Common myeloid progenitor, CD34-positive (primary cell): Measurements from ENCODE around the gene SLC6A6.

Experiments
- CTCF ChIA-PET: fragments of 350-600 bp; sonication (Branson Sonifier 250); formaldehyde crosslinking; loops from one replicate; lab custom pipeline; 2021; ENCODE audit warnings: antibody characterized with exemption; lab: Charles Lee
- POLR2A ChIA-PET: fragments of 350-600 bp; sonication (Branson Sonifier 250); formaldehyde crosslinking; loops from one replicate; lab custom pipeline; 2021; ENCODE audit warnings: antibody characterized with exemption; lab: Charles Lee
- DNase-seq, 3 donors: peaks; one replicate each; pipeline versions ENCODE4 v3.0.0 to v3.0.0-alpha.2; 2013
- H3K27ac ChIP-seq, 2 experiments: 1 replicate in 1 of 2; 2 replicates in 1 of 2; pipeline ENCODE4 v1.7.0; 2013; ENCODE audit warnings: inconsistent platforms in 2 of 2, low read length in 2 of 2, mild to moderate bottlenecking in 2 of 2, low read depth in 1 of 2, moderate library complexity in 1 of 2; ENCODE audit not compliant: severe bottlenecking in 2 of 2, insufficient read depth in 1 of 2, poor library complexity in 1 of 2
- H3K27me3 ChIP-seq, 5 experiments: replicated peaks in 2 of 5; 1 replicate in 3 of 5; 2 replicates in 2 of 5; pipeline versions ENCODE4 v1.6.1 to v1.7.0; 2013; ENCODE audit warnings: low read length in 4 of 5, mild to moderate bottlenecking in 2 of 5, moderate library complexity in 2 of 5, inconsistent platforms in 1 of 5; ENCODE audit not compliant: insufficient read depth in 5 of 5, control insufficient read depth in 4 of 5
- H3K36me3 ChIP-seq, 4 experiments: 1 replicate in 2 of 4; 2 replicates in 2 of 4; pipeline versions ENCODE4 v1.6.1 to v1.7.0; 2013; ENCODE audit warnings: low read length in 3 of 4, control low read depth in 1 of 4, mild to moderate bottlenecking in 1 of 4; ENCODE audit not compliant: control insufficient read depth in 4 of 4, insufficient read depth in 4 of 4
- H3K4me1 ChIP-seq, 4 experiments: 1 replicate in 3 of 4; 2 replicates in 1 of 4; pipeline versions ENCODE4 v1.6.1 to v1.7.1; 2013; ENCODE audit warnings: low read length in 3 of 4, mild to moderate bottlenecking in 3 of 4, control low read depth in 1 of 4, inconsistent platforms in 1 of 4, moderate library complexity in 1 of 4; ENCODE audit not compliant: control insufficient read depth in 4 of 4, insufficient read depth in 4 of 4; ENCODE audit errors: control extremely low read depth in 1 of 4
- H3K4me3 ChIP-seq, 7 experiments: 1 replicate in 4 of 7; 2 replicates in 3 of 7; pipeline versions ENCODE4 v1.5.1 to v1.7.0; 2013; ENCODE audit warnings: mild to moderate bottlenecking in 7 of 7, low read length in 6 of 7, moderate library complexity in 6 of 7, inconsistent platforms in 2 of 7, low read depth in 2 of 7, control low read depth in 1 of 7; ENCODE audit not compliant: insufficient read depth in 4 of 7, control insufficient read depth in 1 of 7; ENCODE audit errors: extremely low read depth in 1 of 7
- H3K9me3 ChIP-seq, 5 experiments: 1 replicate in 4 of 5; 2 replicates in 1 of 5; pipeline versions ENCODE4 v1.6.1 to v1.7.1; 2013; ENCODE audit warnings: low read length in 4 of 5, mild to moderate bottlenecking in 2 of 5, inconsistent platforms in 1 of 5, low read depth in 1 of 5, moderate library complexity in 1 of 5; ENCODE audit not compliant: control insufficient read depth in 4 of 5, insufficient read depth in 2 of 5; ENCODE audit errors: control extremely low read depth in 1 of 5
- WGBS: methylation state at CpG from one replicate; pipeline ENCODE4 v1.1.5; 2013; ENCODE audit not compliant: insufficient coverage; 5-methylcytosine and 5-hydroxymethylcytosine counted together

SLC6A6 gene

GRCh38 chr3:14490255-14490654 is 87.8 kb downstream of the SLC6A6 start:
- 98% methylated on average over 4 of the region's 4 CpGs for WGBS
- H3K4me1 ChIP-seq = no peaks in the 10 kb centered on the region
- no peak overlapping the region for H3K4me3 ChIP-seq
- no peaks in the 10 kb centered on the region for H3K9me3 ChIP-seq
- ChIA-PET CTCF (no interaction called here), POLR2A (no interaction called here)
- H3K27me3 ChIP-seq = no peaks in the 10 kb centered on the region
- H3K36me3 ChIP-seq = peaks cover 7 to 46% (median 34%) of the 10 kb centered on the region in 4 experiments
- H3K27ac ChIP-seq = no peak overlapping the region
- no peak for DNase-seq

DNA sequence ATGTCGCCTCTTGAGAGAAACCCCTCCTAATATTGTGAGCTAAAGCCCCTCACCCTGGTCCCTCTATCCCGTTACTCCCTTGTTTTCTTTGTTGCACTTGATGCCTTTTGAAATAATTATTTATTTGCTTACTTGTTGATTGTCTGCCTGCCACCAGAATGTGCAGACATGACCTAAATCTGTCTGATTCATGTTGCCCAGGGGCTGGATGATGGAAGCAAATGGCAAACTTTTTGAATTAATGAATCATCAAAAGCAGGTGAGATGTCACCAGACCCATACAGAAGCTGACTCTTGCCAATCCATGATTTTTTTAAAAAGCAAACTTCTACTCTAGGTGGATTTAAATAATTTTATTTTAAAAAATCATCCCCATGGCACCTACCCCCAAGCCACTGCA is 88.4 kb downstream of the SLC6A6 start:
- Histone ChIP-seq H3K4me1 (no peaks in the 10 kb centered on the region), H3K9me3 (no peaks in the 10 kb centered on the region), H3K36me3 (peaks cover 7 to 40% (median 30%) of the 10 kb centered on the region in 4 experiments), H3K27ac (no peak overlapping the region), H3K4me3 (no peak overlapping the region), H3K27me3 (no peaks in the 10 kb centered on the region)
- ChIA-PET POLR2A (no interaction called here), CTCF (no interaction called here)
- no peak for DNase-seq
- WGBS = 100% methylated on average over 1 of the region's 2 CpGs

GRCh38 chr3:14491396-14492190 is 89.2 kb downstream of the SLC6A6 start:
- ChIA-PET CTCF (no interaction called here), POLR2A (no interaction called here)
- Histone ChIP-seq H3K9me3 (no peaks in the 10 kb centered on the region), H3K27ac (no peak overlapping the region), H3K4me3 (no peak overlapping the region), H3K4me1 (no peaks in the 10 kb centered on the region), H3K36me3 (peaks cover 7 to 33% (median 22%) of the 10 kb centered on the region in 4 experiments), H3K27me3 (no peaks in the 10 kb centered on the region)
- no peak for DNase-seq
- WGBS = 95% methylated on average over 13 of the region's 17 CpGs

- Histone ChIP-seq H3K27ac (no peak overlapping the region), H3K4me1 (no peaks in the 10 kb centered on the region), H3K27me3 (no peaks in the 10 kb centered on the region), H3K4me3 (no peak overlapping the region), H3K9me3 (no peaks in the 10 kb centered on the region), H3K36me3 (peaks cover 0 to 16% (median 8%) of the 10 kb centered on the region in 4 experiments)
- no peak for DNase-seq
- CTCF ChIA-PET = no interaction called here
- POLR2A ChIA-PET = no interaction called here
- whole genome bisulfite sequencing = 96% methylated on average over 26 of the region's 31 CpGs
Observed at GRCh38 chr3:14492948-14493881, 90.8 kb downstream of the SLC6A6 start.

DNA sequence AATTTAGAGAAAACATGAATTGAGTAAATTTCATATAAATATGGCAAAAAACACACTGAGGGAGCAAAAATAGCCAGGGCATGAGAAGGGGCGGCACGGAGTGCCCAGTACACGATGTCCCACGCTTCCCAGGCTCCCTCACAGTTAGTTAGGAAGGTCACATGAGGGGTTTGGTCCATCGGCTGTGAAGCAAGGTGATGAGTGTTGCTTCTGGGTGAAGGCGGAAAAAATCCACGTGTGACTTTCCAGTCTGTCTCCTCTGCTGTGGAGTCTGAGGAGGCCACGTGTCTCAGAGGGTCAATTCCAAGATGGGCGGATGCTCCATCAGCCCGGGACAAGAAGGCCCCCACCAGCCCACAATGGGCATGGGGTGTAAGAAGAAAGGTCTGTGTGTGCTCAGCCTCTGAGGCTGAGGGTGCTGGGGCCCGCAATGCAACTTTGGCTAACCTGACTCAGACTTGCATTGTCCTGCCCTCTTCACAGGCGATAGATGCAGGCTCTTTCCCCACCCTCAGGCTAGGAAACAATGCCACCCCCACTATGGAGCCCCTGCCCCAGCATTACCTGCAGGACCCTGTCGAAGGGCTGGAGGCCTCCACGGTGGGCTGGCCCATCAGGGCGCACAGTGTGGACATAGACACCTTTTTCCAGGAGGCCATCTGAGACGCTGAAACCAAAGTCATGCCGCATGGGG is 92.0 kb downstream of the SLC6A6 start:
- Histone ChIP-seq H3K4me1 (no peaks in the 10 kb centered on the region), H3K36me3 (peaks cover 0 to 8% (median 3%) of the 10 kb centered on the region in 4 experiments), H3K9me3 (no peaks in the 10 kb centered on the region), H3K4me3 (no peak overlapping the region), H3K27ac (no peak overlapping the region), H3K27me3 (no peaks in the 10 kb centered on the region)
- ChIA-PET POLR2A (no interaction called here), CTCF (no interaction called here)
- 93% methylated on average over 16 of the region's 17 CpGs for WGBS
- DNase-seq = no peak

DNA sequence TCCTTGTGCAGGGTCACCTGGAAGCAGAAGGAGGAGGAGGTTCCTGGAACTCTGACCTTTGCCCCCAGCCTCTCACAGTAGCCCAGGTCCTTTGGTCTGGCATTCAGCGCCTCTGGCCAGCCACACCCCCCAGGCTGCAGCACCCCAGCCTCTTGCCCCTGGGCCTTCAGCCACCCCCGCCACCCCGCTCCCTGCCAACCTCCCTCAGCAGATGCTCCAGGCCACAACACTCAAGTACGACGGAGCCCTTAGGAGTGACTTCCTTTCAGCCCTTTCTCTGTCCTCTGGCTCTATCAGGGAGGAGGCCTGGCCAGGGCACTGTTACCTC is 92.5 kb downstream of the SLC6A6 start:
- Histone ChIP-seq H3K27me3 (no peaks in the 10 kb centered on the region), H3K4me1 (no peaks in the 10 kb centered on the region), H3K36me3 (peaks cover 0 to 3% (median 0%) of the 10 kb centered on the region in 4 experiments), H3K4me3 (no peak overlapping the region), H3K9me3 (peaks cover 0 to 2% (median 0%) of the 10 kb centered on the region in 5 experiments), H3K27ac (no peak overlapping the region)
- 93% methylated on average over 3 of the region's 5 CpGs for WGBS
- no peak for DNase-seq
- ChIA-PET POLR2A (no interaction called here), CTCF (interaction anchor here (1.0 kb wide), 1 partner anchor 19 kb away, joined by 3 read pairs; no protein-coding TSS in a partner anchor)
